Measurements from ENCODE around the gene FOXJ1. TPM values are rescaled to one million over a fixed set of nuclear protein-coding genes. Genes with fewer than 3 reads are reported as not detected.
A peak's percentile ranks its signal among the peaks of the same experiment; 100 is the strongest.

FOXJ1 gene
- total and polyA plus RNA-seq, 2 of the 13 experiments (the other 11 are each of a cell fraction or from before 2014, with no cell fraction given) = 0.98 to 1.6 TPM

- Histone ChIP-seq H3K9me3 (ENCODE audit: low read length) (no peaks in the 10 kb centered on the region), H3K36me3 (replicated peaks in 1 of 2; ENCODE audit: control insufficient read depth in 1 of 2, insufficient read depth in 2 of 2, low read length in 2 of 2) (no peaks in the 10 kb centered on the region), H3K79me2 (ENCODE audit: insufficient read depth, low read length) (no peaks in the 10 kb centered on the region), H3K4me1 (ENCODE audit: insufficient read depth, low read length) (peaks cover 11% of the 10 kb centered on the region), H3K4me2 (ENCODE audit: low read depth, low read length) (no peak overlapping the region; the same call in 1 of the 2 replicates), H3K27ac (ENCODE audit: extremely low read length, insufficient read depth, low read length) (no peak overlapping the region), H4K20me1 (ENCODE audit: insufficient read depth, low read length) (no peaks in the 10 kb centered on the region), H3K9ac (ENCODE audit: insufficient read depth, low read depth, low read length) (no peak overlapping the region), H2AFZ (ENCODE audit: low read length) (no peak overlapping the region), H3K27me3 (ENCODE audit: control insufficient read depth in 1 of 2, insufficient read depth in 2 of 2, low read length in 2 of 2) (peaks cover 0 to 17% of the 10 kb centered on the region in 2 experiments; a peak in 3 of 5 replicates), H3K4me3 (replicated peaks in 1 of 3; ENCODE audit: insufficient read depth in 1 of 3, low read depth in 2 of 3, low read length in 3 of 3) (no peak overlapping the region)
- no TSS peak for BruUV-seq (replicated peaks)
- intact Hi-C loops (cut with micrococcal nuclease; ENCODE audit: unreplicated experiment) = loop anchor here (1.0 kb wide), 1 partner anchor 32 kb away; no protein-coding TSS in a partner anchor
- CTCF ChIA-PET (ENCODE audit: low intra/inter-chr PET ratio, low total read pairs) = interaction anchor here (1.2 to 4.1 kb wide), 3 partner anchors 28 to 126 kb away, joined by 4 to 20 read pairs (median 11); no protein-coding TSS in a partner anchor
- 62% methylated on average over 9 of the region's 9 CpGs for WGBS (ENCODE audit: low lambda C conversion rate)
- POLR2A ChIA-PET = interaction anchor here (0.8 kb wide), 1 partner anchor 20 kb away, joined by 3 read pairs; no protein-coding TSS in a partner anchor
- FAIRE-seq = no peak
- DNase-seq (ENCODE audit: low spot score) = no peak
- in situ Hi-C loops (cut with HindIII; ENCODE audit: extremely low pct_ligation_motif_present, low pct_unique_long_range_greater_than_20kb) = no loop called here
- peak; percentile 45 for ATAC-seq
- TF ChIP-seq KAT8 (CRISPR knock-in tag; IDR thresholded peaks at IDR 0.05) (0 out of 2 replicates have a peak, but pooled peaks have one; percentile 6), ZNF180 (CRISPR knock-in tag; IDR thresholded peaks at IDR 0.05; ENCODE audit: borderline replicate concordance, low read depth) (no peak), STAG1 (CRISPR knock-in tag; IDR thresholded peaks at IDR 0.05) (peak; percentile 61), KDM2A (CRISPR knock-in tag; IDR thresholded peaks at IDR 0.05; ENCODE audit: borderline replicate concordance, low read depth) (0 out of 2 replicates have a peak, but pooled peaks have one; percentile 26), ZBTB26 (CRISPR knock-in tag; IDR thresholded peaks at IDR 0.05; ENCODE audit: borderline replicate concordance) (0 out of 2 replicates have a peak, but pooled peaks have one; percentile 33), PREB (CRISPR knock-in tag; IDR thresholded peaks at IDR 0.05) (no peak), ZNF549 (CRISPR knock-in tag; IDR thresholded peaks at IDR 0.05) (no peak), NR2F6 (IDR thresholded peaks at IDR 0.05) (no peak), NR2F6 (CRISPR knock-in tag; IDR thresholded peaks at IDR 0.05) (no peak), ZNF737 (CRISPR knock-in tag; IDR thresholded peaks at IDR 0.05; ENCODE audit: borderline replicate concordance) (no peak), RAD21 (CRISPR knock-in tag; IDR thresholded peaks at IDR 0.05) (0 out of 2 replicates have a peak, but pooled peaks have one; percentile 8)
- TF ChIP-seq, protein P1, sequence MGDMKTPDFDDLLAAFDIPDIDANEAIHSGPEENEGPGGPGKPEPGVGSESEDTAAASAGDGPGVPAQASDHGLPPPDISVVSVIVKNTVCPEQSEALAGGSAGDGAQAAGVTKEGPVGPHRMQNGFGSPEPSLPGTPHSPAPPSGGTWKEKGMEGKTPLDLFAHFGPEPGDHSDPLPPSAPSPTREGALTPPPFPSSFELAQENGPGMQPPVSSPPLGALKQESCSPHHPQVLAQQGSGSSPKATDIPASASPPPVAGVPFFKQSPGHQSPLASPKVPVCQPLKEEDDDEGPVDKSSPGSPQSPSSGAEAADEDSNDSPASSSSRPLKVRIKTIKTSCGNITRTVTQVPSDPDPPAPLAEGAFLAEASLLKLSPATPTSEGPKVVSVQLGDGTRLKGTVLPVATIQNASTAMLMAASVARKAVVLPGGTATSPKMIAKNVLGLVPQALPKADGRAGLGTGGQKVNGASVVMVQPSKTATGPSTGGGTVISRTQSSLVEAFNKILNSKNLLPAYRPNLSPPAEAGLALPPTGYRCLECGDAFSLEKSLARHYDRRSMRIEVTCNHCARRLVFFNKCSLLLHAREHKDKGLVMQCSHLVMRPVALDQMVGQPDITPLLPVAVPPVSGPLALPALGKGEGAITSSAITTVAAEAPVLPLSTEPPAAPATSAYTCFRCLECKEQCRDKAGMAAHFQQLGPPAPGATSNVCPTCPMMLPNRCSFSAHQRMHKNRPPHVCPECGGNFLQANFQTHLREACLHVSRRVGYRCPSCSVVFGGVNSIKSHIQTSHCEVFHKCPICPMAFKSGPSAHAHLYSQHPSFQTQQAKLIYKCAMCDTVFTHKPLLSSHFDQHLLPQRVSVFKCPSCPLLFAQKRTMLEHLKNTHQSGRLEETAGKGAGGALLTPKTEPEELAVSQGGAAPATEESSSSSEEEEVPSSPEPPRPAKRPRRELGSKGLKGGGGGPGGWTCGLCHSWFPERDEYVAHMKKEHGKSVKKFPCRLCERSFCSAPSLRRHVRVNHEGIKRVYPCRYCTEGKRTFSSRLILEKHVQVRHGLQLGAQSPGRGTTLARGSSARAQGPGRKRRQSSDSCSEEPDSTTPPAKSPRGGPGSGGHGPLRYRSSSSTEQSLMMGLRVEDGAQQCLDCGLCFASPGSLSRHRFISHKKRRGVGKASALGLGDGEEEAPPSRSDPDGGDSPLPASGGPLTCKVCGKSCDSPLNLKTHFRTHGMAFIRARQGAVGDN (CRISPR knock-in tag; IDR thresholded peaks at IDR 0.05) = peak; percentile 37; the same call in 1 of the 2 replicates
- TF ChIP-seq, protein P2, sequence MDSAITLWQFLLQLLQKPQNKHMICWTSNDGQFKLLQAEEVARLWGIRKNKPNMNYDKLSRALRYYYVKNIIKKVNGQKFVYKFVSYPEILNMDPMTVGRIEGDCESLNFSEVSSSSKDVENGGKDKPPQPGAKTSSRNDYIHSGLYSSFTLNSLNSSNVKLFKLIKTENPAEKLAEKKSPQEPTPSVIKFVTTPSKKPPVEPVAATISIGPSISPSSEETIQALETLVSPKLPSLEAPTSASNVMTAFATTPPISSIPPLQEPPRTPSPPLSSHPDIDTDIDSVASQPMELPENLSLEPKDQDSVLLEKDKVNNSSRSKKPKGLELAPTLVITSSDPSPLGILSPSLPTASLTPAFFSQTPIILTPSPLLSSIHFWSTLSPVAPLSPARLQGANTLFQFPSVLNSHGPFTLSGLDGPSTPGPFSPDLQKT (CRISPR knock-in tag; IDR thresholded peaks at IDR 0.05; ENCODE audit: borderline replicate concordance) = no peak
- TF ChIP-seq, protein P3, sequence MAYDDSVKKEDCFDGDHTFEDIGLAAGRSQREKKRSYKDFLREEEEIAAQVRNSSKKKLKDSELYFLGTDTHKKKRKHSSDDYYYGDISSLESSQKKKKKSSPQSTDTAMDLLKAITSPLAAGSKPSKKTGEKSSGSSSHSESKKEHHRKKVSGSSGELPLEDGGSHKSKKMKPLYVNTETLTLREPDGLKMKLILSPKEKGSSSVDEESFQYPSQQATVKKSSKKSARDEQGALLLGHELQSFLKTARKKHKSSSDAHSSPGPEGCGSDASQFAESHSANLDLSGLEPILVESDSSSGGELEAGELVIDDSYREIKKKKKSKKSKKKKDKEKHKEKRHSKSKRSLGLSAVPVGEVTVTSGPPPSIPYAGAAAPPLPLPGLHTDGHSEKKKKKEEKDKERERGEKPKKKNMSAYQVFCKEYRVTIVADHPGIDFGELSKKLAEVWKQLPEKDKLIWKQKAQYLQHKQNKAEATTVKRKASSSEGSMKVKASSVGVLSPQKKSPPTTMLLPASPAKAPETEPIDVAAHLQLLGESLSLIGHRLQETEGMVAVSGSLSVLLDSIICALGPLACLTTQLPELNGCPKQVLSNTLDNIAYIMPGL (CRISPR knock-in tag; IDR thresholded peaks at IDR 0.05; ENCODE audit: borderline replicate concordance in 1 of 2, low read depth in 1 of 2) = peak in 1 of 2 experiments; percentile 29; a peak in 1 of 4 replicates
Measured at GRCh38 chr17:76153202-76153601, 12.2 kb upstream of the FOXJ1 start.
